Measurements from ENCODE around the gene NADK.

Gene NADK

GRCh38 chr1:1758692-1759455, 19.4 kb downstream of the NADK start:
- CTCF ChIA-PET, result interaction anchor here (0.6 to 1.4 kb wide), 3 partner anchors 20 to 45 kb away, joined by 3 to 4 read pairs (median 4); partner anchors contain the start of gene NADK
- Histone ChIP-seq H3K4me3 (ENCODE audit: control insufficient read depth in 1 of 7, extremely low read depth in 1 of 7, insufficient read depth in 4 of 7, low read depth in 2 of 7, low read length in 6 of 7) (no peak overlapping the region), H3K27ac (ENCODE audit: insufficient read depth in 1 of 2, low read depth in 1 of 2, low read length in 2 of 2, poor library complexity in 1 of 2, severe bottlenecking in 2 of 2) (peak overlapping the region in 1 of 2 experiments; percentile 62), H3K27me3 (replicated peaks in 2 of 5; ENCODE audit: control insufficient read depth in 4 of 5, insufficient read depth in 5 of 5, low read length in 4 of 5) (no peaks in the 10 kb centered on the region), H3K9me3 (ENCODE audit: control extremely low read depth in 1 of 5, control insufficient read depth in 4 of 5, insufficient read depth in 2 of 5, low read depth in 1 of 5, low read length in 4 of 5) (no peaks in the 10 kb centered on the region), H3K36me3 (ENCODE audit: control insufficient read depth in 4 of 4, insufficient read depth in 4 of 4, low read length in 3 of 4) (peaks cover 2 to 83% (median 66%) of the 10 kb centered on the region in 4 experiments), H3K4me1 (ENCODE audit: control extremely low read depth in 1 of 4, control insufficient read depth in 4 of 4, insufficient read depth in 4 of 4, low read length in 3 of 4) (peaks cover 0 to 10% (median 5%) of the 10 kb centered on the region in 4 experiments)
- DNase-seq, result peak in 1 of 3 donors; percentile 6
- POLR2A ChIA-PET, result interaction anchor here (0.6 kb wide), 1 partner anchor 10 kb away, joined by 3 read pairs; no protein-coding TSS in a partner anchor
- 83% methylated on average over 28 of the region's 34 CpGs for WGBS (ENCODE audit: insufficient coverage)

GRCh38 chr1:1758059-1758621, 20.1 kb downstream of the NADK start:
- Histone ChIP-seq H3K9me3 (ENCODE audit: control extremely low read depth in 1 of 5, control insufficient read depth in 4 of 5, insufficient read depth in 2 of 5, low read depth in 1 of 5, low read length in 4 of 5) (no peaks in the 10 kb centered on the region), H3K36me3 (ENCODE audit: control insufficient read depth in 4 of 4, insufficient read depth in 4 of 4, low read length in 3 of 4) (peaks cover 2 to 86% (median 67%) of the 10 kb centered on the region in 4 experiments), H3K4me3 (ENCODE audit: control insufficient read depth in 1 of 7, extremely low read depth in 1 of 7, insufficient read depth in 4 of 7, low read depth in 2 of 7, low read length in 6 of 7) (no peak overlapping the region), H3K4me1 (ENCODE audit: control extremely low read depth in 1 of 4, control insufficient read depth in 4 of 4, insufficient read depth in 4 of 4, low read length in 3 of 4) (peaks cover 0 to 10% (median 5%) of the 10 kb centered on the region in 4 experiments), H3K27ac (ENCODE audit: insufficient read depth in 1 of 2, low read depth in 1 of 2, low read length in 2 of 2, poor library complexity in 1 of 2, severe bottlenecking in 2 of 2) (peak overlapping the region in 1 of 2 experiments; percentile 62), H3K27me3 (replicated peaks in 2 of 5; ENCODE audit: control insufficient read depth in 4 of 5, insufficient read depth in 5 of 5, low read length in 4 of 5) (no peaks in the 10 kb centered on the region)
- CTCF ChIA-PET, result interaction anchor here (0.6 to 1.4 kb wide), 3 partner anchors 21 to 45 kb away, joined by 3 to 4 read pairs (median 4); partner anchors contain the start of gene NADK
- WGBS (ENCODE audit: insufficient coverage), result 97% methylated on average over 17 of the region's 27 CpGs
- POLR2A ChIA-PET, result interaction anchor here (0.5 to 0.6 kb wide), 2 partner anchors 10 to 125 kb away, joined by 3 to 4 read pairs; no protein-coding TSS in a partner anchor
- no peak for DNase-seq

GRCh38 chr1:1757422-1758058, 20.7 kb downstream of the NADK start:
- WGBS (ENCODE audit: insufficient coverage), result 98% methylated on average over 23 of the region's 25 CpGs
- Histone ChIP-seq H3K27ac (ENCODE audit: insufficient read depth in 1 of 2, low read depth in 1 of 2, low read length in 2 of 2, poor library complexity in 1 of 2, severe bottlenecking in 2 of 2) (no peak overlapping the region), H3K36me3 (ENCODE audit: control insufficient read depth in 4 of 4, insufficient read depth in 4 of 4, low read length in 3 of 4) (peaks cover 2 to 88% (median 66%) of the 10 kb centered on the region in 4 experiments), H3K27me3 (replicated peaks in 2 of 5; ENCODE audit: control insufficient read depth in 4 of 5, insufficient read depth in 5 of 5, low read length in 4 of 5) (no peaks in the 10 kb centered on the region), H3K4me1 (ENCODE audit: control extremely low read depth in 1 of 4, control insufficient read depth in 4 of 4, insufficient read depth in 4 of 4, low read length in 3 of 4) (peaks cover 0 to 10% (median 5%) of the 10 kb centered on the region in 4 experiments), H3K4me3 (ENCODE audit: control insufficient read depth in 1 of 7, extremely low read depth in 1 of 7, insufficient read depth in 4 of 7, low read depth in 2 of 7, low read length in 6 of 7) (no peak overlapping the region), H3K9me3 (ENCODE audit: control extremely low read depth in 1 of 5, control insufficient read depth in 4 of 5, insufficient read depth in 2 of 5, low read depth in 1 of 5, low read length in 4 of 5) (no peaks in the 10 kb centered on the region)
- DNase-seq, result no peak
- ChIA-PET POLR2A (no interaction called here), CTCF (interaction anchor here (0.9 to 1.4 kb wide), 2 partner anchors 21 to 34 kb away, joined by 4 read pairs; partner anchors contain the start of gene NADK)

- H3K27ac ChIP-seq (ENCODE audit: insufficient read depth in 1 of 2, low read depth in 1 of 2, low read length in 2 of 2, poor library complexity in 1 of 2, severe bottlenecking in 2 of 2), result no peak overlapping the region
- CTCF ChIA-PET, result interaction anchor here (1.4 kb wide), 1 partner anchor 39 kb away, joined by 4 read pairs; no protein-coding TSS in a partner anchor
- H3K27me3 ChIP-seq (replicated peaks in 2 of 5; ENCODE audit: control insufficient read depth in 4 of 5, insufficient read depth in 5 of 5, low read length in 4 of 5), result no peaks in the 10 kb centered on the region
- POLR2A ChIA-PET, result no interaction called here
- no peak for DNase-seq
- H3K4me1 ChIP-seq (ENCODE audit: control extremely low read depth in 1 of 4, control insufficient read depth in 4 of 4, insufficient read depth in 4 of 4, low read length in 3 of 4), result peaks cover 0 to 10% (median 5%) of the 10 kb centered on the region in 4 experiments
- H3K4me3 ChIP-seq (ENCODE audit: control insufficient read depth in 1 of 7, extremely low read depth in 1 of 7, insufficient read depth in 4 of 7, low read depth in 2 of 7, low read length in 6 of 7), result no peak overlapping the region
- WGBS (ENCODE audit: insufficient coverage), result 96% methylated on average over 24 of the region's 33 CpGs
- H3K36me3 ChIP-seq (ENCODE audit: control insufficient read depth in 4 of 4, insufficient read depth in 4 of 4, low read length in 3 of 4), result peaks cover 2 to 87% (median 63%) of the 10 kb centered on the region in 4 experiments
- H3K9me3 ChIP-seq (ENCODE audit: control extremely low read depth in 1 of 5, control insufficient read depth in 4 of 5, insufficient read depth in 2 of 5, low read depth in 1 of 5, low read length in 4 of 5), result no peaks in the 10 kb centered on the region
Measured at GRCh38 chr1:1756661-1757421, 21.4 kb downstream of the NADK start.

- H3K4me3 ChIP-seq (ENCODE audit: control insufficient read depth in 1 of 7, extremely low read depth in 1 of 7, insufficient read depth in 4 of 7, low read depth in 2 of 7, low read length in 6 of 7), result no peak overlapping the region
- no peak for DNase-seq
- no peaks in the 10 kb centered on the region for H3K27me3 ChIP-seq (replicated peaks in 2 of 5; ENCODE audit: control insufficient read depth in 4 of 5, insufficient read depth in 5 of 5, low read length in 4 of 5)
- CTCF ChIA-PET, result interaction anchor here (0.6 to 1.4 kb wide), 2 partner anchors 40 to 165 kb away, joined by 3 to 4 read pairs; no protein-coding TSS in a partner anchor
- peaks cover 0 to 10% (median 5%) of the 10 kb centered on the region in 4 experiments for H3K4me1 ChIP-seq (ENCODE audit: control extremely low read depth in 1 of 4, control insufficient read depth in 4 of 4, insufficient read depth in 4 of 4, low read length in 3 of 4)
- peaks cover 2 to 78% (median 58%) of the 10 kb centered on the region in 4 experiments for H3K36me3 ChIP-seq (ENCODE audit: control insufficient read depth in 4 of 4, insufficient read depth in 4 of 4, low read length in 3 of 4)
- WGBS (ENCODE audit: insufficient coverage), result 93% methylated on average over 15 of the region's 15 CpGs
- POLR2A ChIA-PET, result no interaction called here
- no peaks in the 10 kb centered on the region for H3K9me3 ChIP-seq (ENCODE audit: control extremely low read depth in 1 of 5, control insufficient read depth in 4 of 5, insufficient read depth in 2 of 5, low read depth in 1 of 5, low read length in 4 of 5)
- no peak overlapping the region for H3K27ac ChIP-seq (ENCODE audit: insufficient read depth in 1 of 2, low read depth in 1 of 2, low read length in 2 of 2, poor library complexity in 1 of 2, severe bottlenecking in 2 of 2)
Measured at GRCh38 chr1:1755852-1756251, 22.4 kb downstream of the NADK start.

- ChIA-PET POLR2A (no interaction called here), CTCF (interaction anchor here (0.6 to 1.4 kb wide), 2 partner anchors 40 to 165 kb away, joined by 3 to 4 read pairs; no protein-coding TSS in a partner anchor)
- Histone ChIP-seq H3K9me3 (ENCODE audit: control extremely low read depth in 1 of 5, control insufficient read depth in 4 of 5, insufficient read depth in 2 of 5, low read depth in 1 of 5, low read length in 4 of 5) (no peaks in the 10 kb centered on the region), H3K27ac (ENCODE audit: insufficient read depth in 1 of 2, low read depth in 1 of 2, low read length in 2 of 2, poor library complexity in 1 of 2, severe bottlenecking in 2 of 2) (no peak overlapping the region), H3K4me3 (ENCODE audit: control insufficient read depth in 1 of 7, extremely low read depth in 1 of 7, insufficient read depth in 4 of 7, low read depth in 2 of 7, low read length in 6 of 7) (no peak overlapping the region), H3K27me3 (replicated peaks in 2 of 5; ENCODE audit: control insufficient read depth in 4 of 5, insufficient read depth in 5 of 5, low read length in 4 of 5) (no peaks in the 10 kb centered on the region), H3K4me1 (ENCODE audit: control extremely low read depth in 1 of 4, control insufficient read depth in 4 of 4, insufficient read depth in 4 of 4, low read length in 3 of 4) (peaks cover 0 to 10% (median 5%) of the 10 kb centered on the region in 4 experiments), H3K36me3 (ENCODE audit: control insufficient read depth in 4 of 4, insufficient read depth in 4 of 4, low read length in 3 of 4) (peaks cover 2 to 74% (median 55%) of the 10 kb centered on the region in 4 experiments)
- DNase-seq, result no peak
- 93% methylated on average over 19 of the region's 19 CpGs for WGBS (ENCODE audit: insufficient coverage)
Measured at GRCh38 chr1:1755426-1755825, 22.8 kb downstream of the NADK start.
